Measurements from ENCODE around the gene TNRC18. TPM values are rescaled to one million over a fixed set of nuclear protein-coding genes. Genes with fewer than 3 reads are reported as not detected.

The TNRC18 gene
- total RNA-seq, 1 donor from 2014 or later = 95.4 TPM

DNA sequence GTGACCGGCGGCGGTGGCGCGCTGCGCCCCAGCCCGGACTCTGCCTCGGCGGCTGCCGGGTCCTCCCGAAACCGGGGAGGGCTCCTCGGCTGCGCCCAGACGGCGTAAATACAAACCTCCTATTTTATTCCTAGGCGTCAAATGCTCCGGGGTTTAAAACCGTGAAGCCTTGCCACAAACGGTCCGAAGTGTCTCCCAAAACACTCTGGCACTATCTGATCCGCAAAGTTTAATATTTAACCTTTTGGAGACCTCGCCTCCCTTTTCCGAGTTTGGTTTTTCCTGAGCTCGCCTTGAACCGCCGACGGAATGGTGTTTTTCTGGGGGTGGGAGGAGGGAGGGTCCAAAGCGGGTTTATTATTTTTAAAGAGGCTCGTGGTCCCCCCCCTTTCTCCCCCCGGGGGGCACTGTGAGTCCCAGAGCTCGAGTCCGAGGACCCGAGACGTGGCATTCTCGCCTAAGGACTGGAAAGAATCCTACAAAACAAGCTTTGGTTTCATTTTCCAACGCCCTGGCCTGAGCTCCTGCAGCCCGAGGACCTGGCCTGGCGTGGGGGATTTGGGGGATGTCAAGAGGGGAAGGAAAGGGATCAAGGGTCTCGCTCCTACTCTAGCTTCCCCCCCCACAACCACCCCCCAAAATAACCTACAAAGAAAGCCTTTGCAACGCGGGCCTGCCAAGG lies 1.8 kb downstream of the TNRC18 start:
- no peak for DNase-seq (ENCODE audit: low spot score)
- Mint-ChIP-seq H3K27me3 (ENCODE audit: low read depth) (no peaks in the 10 kb centered on the region), H3K4me1 (ENCODE audit: low read depth) (peaks cover 22% of the 10 kb centered on the region), H3K4me3 (ENCODE audit: unreplicated experiment) (peak overlapping the region; percentile 86), H3K27ac (ENCODE audit: unreplicated experiment) (peak overlapping the region; percentile 98), H3K36me3 (ENCODE audit: low read depth) (peaks cover 4% of the 10 kb centered on the region), H3K9me3 (ENCODE audit: low read depth) (no peaks in the 10 kb centered on the region)
- TF ChIP-seq, protein P1, sequence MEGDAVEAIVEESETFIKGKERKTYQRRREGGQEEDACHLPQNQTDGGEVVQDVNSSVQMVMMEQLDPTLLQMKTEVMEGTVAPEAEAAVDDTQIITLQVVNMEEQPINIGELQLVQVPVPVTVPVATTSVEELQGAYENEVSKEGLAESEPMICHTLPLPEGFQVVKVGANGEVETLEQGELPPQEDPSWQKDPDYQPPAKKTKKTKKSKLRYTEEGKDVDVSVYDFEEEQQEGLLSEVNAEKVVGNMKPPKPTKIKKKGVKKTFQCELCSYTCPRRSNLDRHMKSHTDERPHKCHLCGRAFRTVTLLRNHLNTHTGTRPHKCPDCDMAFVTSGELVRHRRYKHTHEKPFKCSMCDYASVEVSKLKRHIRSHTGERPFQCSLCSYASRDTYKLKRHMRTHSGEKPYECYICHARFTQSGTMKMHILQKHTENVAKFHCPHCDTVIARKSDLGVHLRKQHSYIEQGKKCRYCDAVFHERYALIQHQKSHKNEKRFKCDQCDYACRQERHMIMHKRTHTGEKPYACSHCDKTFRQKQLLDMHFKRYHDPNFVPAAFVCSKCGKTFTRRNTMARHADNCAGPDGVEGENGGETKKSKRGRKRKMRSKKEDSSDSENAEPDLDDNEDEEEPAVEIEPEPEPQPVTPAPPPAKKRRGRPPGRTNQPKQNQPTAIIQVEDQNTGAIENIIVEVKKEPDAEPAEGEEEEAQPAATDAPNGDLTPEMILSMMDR (IDR thresholded peaks at IDR 0.05) = no peak

DNA sequence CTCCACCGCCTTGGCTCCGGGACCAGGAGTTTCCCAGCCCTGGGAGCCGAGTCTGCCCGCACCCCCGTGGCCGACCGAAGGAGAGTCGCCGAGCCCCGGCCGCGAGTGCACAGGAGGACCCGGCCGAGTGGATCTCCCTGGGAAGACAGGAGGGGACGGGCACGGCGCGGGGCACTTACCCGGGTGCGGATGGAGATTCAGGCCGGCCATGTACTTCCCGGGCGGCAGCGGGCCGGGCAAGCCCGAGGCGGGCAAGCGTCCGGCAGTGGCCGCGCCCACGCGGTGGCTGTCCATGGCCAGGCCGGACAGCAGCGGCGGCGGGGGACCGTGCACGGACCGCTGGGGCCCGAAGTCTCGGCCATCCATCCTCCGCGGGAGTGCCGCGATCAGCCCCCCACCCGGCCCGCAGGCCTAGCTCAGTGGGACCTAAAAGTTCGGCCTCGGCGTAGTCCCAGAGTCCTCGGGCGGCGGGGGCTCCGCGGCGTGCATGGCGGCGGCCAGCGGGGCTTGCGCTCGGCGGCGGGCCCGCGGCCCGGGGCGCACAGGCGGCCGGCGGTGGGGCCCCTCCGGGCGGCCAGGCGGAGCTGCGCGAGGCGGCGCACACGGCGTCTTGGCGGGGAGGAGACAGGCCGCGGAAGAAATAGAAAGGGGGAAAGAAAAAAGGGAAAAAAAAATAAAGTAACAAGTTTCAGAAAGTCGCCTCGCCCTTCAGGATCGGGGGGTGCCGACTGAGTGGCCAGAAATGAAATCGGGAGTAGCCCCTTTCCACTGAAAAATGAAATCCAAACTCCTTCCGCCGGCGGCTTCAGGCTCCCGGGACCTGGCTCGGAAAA lies 2.5 kb downstream of the TNRC18 start:
- TF ChIP-seq, protein P1 (IDR thresholded peaks at IDR 0.05) = no peak
- Mint-ChIP-seq H3K27me3 (ENCODE audit: low read depth) (no peaks in the 10 kb centered on the region), H3K4me1 (ENCODE audit: low read depth) (peaks cover 22% of the 10 kb centered on the region), H3K27ac (ENCODE audit: unreplicated experiment) (peak overlapping the region; percentile 98), H3K9me3 (ENCODE audit: low read depth) (no peaks in the 10 kb centered on the region), H3K4me3 (ENCODE audit: unreplicated experiment) (peak overlapping the region; percentile 86), H3K36me3 (ENCODE audit: low read depth) (peaks cover 4% of the 10 kb centered on the region)
- no peak for DNase-seq (ENCODE audit: low spot score)

DNA sequence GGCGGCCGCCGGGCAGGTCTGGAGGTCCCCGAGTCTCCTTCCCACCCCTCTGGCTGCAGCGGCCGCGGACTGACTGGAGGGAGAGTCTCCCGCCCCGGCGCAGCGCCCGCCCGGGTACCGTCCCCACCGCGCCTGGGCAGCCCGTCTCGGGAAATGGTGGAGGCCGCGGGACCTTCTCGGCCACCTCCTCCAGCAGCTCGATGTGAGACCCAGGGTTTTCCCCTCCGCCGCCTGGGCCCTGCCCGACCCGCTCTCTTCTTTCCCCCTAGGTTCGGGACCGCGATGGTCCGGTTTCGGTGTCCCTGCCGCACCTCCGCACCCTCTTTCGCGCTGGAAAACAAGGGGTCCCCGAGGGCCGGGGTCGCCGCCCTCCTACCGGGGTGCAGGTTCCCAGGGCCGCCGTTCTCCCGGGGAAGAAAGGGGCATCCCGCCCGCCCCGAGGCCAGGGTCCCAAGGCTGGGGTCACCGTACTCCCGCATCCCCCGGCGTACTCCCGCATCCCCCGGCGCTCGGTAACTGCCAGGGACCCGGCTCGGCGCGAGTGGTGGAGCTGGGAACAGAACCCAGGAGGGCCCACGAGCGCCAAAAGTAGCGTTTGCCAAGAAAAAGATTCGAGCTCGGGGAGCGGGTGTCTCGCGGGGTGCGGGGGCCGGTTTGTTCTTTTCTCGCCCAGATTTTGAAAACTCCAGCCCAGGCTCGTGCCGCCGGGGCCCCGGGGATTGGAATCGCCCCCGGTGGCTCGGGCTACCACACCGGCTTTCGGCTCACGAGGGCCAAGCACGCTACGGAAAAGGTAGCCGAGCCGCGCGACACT lies 3.4 kb downstream of the TNRC18 start:
- Mint-ChIP-seq H3K4me3 (ENCODE audit: unreplicated experiment) (peak overlapping the region; percentile 86), H3K36me3 (ENCODE audit: low read depth) (peaks cover 4% of the 10 kb centered on the region), H3K27ac (ENCODE audit: unreplicated experiment) (peak overlapping the region; percentile 95), H3K27me3 (ENCODE audit: low read depth) (no peaks in the 10 kb centered on the region), H3K9me3 (ENCODE audit: low read depth) (no peaks in the 10 kb centered on the region), H3K4me1 (ENCODE audit: low read depth) (peaks cover 25% of the 10 kb centered on the region)
- DNase-seq (ENCODE audit: low spot score) = no peak
- TF ChIP-seq, protein P1 (IDR thresholded peaks at IDR 0.05) = no peak

DNA sequence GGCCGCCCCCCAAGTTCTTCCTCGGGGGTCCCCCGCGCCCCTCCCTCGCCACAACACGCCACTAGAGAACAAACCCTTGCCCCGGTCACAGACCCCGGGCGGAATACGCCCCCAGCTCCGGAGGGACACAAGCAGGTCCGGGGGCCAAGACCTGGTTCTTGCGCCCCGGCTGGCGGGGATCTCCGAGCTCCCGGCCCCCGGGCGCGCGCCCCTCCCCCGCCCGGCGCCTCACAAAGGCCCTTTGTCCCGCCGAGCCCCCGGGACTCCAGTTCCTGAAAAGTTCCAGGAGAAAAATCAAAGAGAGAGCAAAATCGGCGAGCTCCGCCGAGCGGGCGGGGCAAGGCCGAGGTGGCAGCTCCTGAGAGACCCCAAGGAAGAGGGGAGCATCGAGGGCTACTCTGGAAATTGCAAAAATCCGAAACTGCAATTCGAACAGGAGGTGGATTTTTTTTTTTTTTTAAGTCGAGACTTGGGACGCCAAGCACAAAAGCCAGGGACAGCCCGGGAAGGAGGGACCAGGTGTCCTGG lies 4.0 kb downstream of the TNRC18 start:
- Mint-ChIP-seq H3K27me3 (ENCODE audit: low read depth) (no peaks in the 10 kb centered on the region), H3K27ac (ENCODE audit: unreplicated experiment) (peak overlapping the region; percentile 90), H3K4me3 (ENCODE audit: unreplicated experiment) (peak overlapping the region; percentile 86), H3K36me3 (ENCODE audit: low read depth) (peaks cover 7% of the 10 kb centered on the region), H3K9me3 (ENCODE audit: low read depth) (no peaks in the 10 kb centered on the region), H3K4me1 (ENCODE audit: low read depth) (peaks cover 31% of the 10 kb centered on the region)
- DNase-seq (ENCODE audit: low spot score) = no peak
- TF ChIP-seq, protein P1 (IDR thresholded peaks at IDR 0.05) = no peak

DNA sequence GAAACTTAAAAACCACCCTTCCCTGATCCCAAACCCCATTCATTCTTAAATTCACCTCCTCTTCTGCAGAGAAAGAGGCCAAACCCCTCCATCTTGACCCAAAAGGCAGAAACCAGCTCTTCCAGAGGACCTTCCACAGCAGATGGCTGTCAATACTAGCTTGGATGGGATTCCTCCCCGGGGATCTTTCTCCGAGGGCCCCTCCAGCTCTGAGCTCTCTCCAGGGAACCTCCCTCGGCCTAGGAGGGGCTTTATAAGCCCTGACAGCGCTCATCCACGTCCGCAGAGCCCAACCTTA lies 5.4 kb downstream of the TNRC18 start:
- Mint-ChIP-seq H3K9me3 (ENCODE audit: low read depth) (no peaks in the 10 kb centered on the region), H3K27me3 (ENCODE audit: low read depth) (no peaks in the 10 kb centered on the region), H3K27ac (ENCODE audit: unreplicated experiment) (peak overlapping the region; percentile 90), H3K4me1 (ENCODE audit: low read depth) (peaks cover 40% of the 10 kb centered on the region), H3K4me3 (ENCODE audit: unreplicated experiment) (peak overlapping the region; percentile 86), H3K36me3 (ENCODE audit: low read depth) (peaks cover 7% of the 10 kb centered on the region)
- TF ChIP-seq, protein P1 (IDR thresholded peaks at IDR 0.05) = no peak
- no peak for DNase-seq (ENCODE audit: low spot score)
